ENCODE results near the gene ASB6.

- TF ChIP-seq, protein P1, sequence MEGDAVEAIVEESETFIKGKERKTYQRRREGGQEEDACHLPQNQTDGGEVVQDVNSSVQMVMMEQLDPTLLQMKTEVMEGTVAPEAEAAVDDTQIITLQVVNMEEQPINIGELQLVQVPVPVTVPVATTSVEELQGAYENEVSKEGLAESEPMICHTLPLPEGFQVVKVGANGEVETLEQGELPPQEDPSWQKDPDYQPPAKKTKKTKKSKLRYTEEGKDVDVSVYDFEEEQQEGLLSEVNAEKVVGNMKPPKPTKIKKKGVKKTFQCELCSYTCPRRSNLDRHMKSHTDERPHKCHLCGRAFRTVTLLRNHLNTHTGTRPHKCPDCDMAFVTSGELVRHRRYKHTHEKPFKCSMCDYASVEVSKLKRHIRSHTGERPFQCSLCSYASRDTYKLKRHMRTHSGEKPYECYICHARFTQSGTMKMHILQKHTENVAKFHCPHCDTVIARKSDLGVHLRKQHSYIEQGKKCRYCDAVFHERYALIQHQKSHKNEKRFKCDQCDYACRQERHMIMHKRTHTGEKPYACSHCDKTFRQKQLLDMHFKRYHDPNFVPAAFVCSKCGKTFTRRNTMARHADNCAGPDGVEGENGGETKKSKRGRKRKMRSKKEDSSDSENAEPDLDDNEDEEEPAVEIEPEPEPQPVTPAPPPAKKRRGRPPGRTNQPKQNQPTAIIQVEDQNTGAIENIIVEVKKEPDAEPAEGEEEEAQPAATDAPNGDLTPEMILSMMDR (IDR thresholded peaks at IDR 0.05; ENCODE audit: borderline replicate concordance, extremely low read depth, low read length, poor library complexity, severe bottlenecking), result no peak
- TF ChIP-seq EZH2 (IDR thresholded peaks at IDR 0.05; ENCODE audit: borderline replicate concordance, low read depth, low read length, severe bottlenecking), result no peak
Observed at GRCh38 chr9:129612815-129613519, 29.0 kb downstream of the ASB6 start.

All from DND-41 (cell line).